Activated naive CD8-positive, alpha-beta T cell treated with anti-CD3 and anti-CD28 coated beads, Interleukin-2, amount 50 U/mL, for 24 hours (primary cell): Measurements from ENCODE around the gene ACP1.

Experiments used
- ATAC-seq: fragments of 150-1000 bp; cut with Tn5 transposase; one replicate; pipeline ENCODE4 v1.10.0; 2021
- DNase-seq: peaks from one replicate; pipeline ENCODE4 v3.0.0; 2021
- H3K27ac Mint-ChIP-seq: one replicate; pipeline ENCODE4 v1.8.0; 2021; ENCODE audit warnings: mild to moderate bottlenecking, mixed read lengths
- H3K27me3 Mint-ChIP-seq: one replicate; pipeline ENCODE4 v1.8.0; 2021; ENCODE audit warnings: mixed read lengths
- H3K36me3 Mint-ChIP-seq: one replicate; pipeline ENCODE4 v1.8.0; 2021; ENCODE audit warnings: low read depth, mixed read lengths
- H3K4me1 Mint-ChIP-seq: one replicate; pipeline ENCODE4 v1.8.0; 2021; ENCODE audit warnings: mixed read lengths
- H3K4me3 Mint-ChIP-seq: one replicate; pipeline ENCODE4 v1.8.0; 2021; ENCODE audit warnings: mild to moderate bottlenecking, moderate library complexity, mixed read lengths
- H3K9me3 Mint-ChIP-seq: one replicate; pipeline ENCODE4 v1.8.0; 2021; ENCODE audit warnings: mixed read lengths

Gene ACP1

GRCh38 chr2:264493-265468 is at the start of gene ACP1:
Gene ACP1, plus strand, starts transcription at chr2:264947. Its CDS starts 18 bp downstream, at chr2:264965.
- ATAC-seq (peak; percentile 89), DNase-seq (peak; percentile 95)
- Mint-ChIP-seq H3K27ac (peak within 1 kb of the TSS; percentile 93), H3K4me1 (peaks cover 51% of the 10 kb centered on the region), H3K9me3 (no peaks in the 10 kb centered on the region), H3K4me3 (peak within 1 kb of the TSS; percentile 92), H3K36me3 (peaks cover 31% of the 10 kb centered on the region), H3K27me3 (no peaks in the 10 kb centered on the region)

- Mint-ChIP-seq H3K4me3 (no peak overlapping the region), H3K27me3 (peaks cover 3% of the 10 kb centered on the region), H3K36me3 (peaks cover 8% of the 10 kb centered on the region), H3K4me1 (no peaks in the 10 kb centered on the region), H3K27ac (no peak overlapping the region), H3K9me3 (no peaks in the 10 kb centered on the region)
- no peak for ATAC-seq
- no peak for DNase-seq
Observed at GRCh38 chr2:216068-216467, 48.7 kb upstream of the ACP1 start.

DNA sequence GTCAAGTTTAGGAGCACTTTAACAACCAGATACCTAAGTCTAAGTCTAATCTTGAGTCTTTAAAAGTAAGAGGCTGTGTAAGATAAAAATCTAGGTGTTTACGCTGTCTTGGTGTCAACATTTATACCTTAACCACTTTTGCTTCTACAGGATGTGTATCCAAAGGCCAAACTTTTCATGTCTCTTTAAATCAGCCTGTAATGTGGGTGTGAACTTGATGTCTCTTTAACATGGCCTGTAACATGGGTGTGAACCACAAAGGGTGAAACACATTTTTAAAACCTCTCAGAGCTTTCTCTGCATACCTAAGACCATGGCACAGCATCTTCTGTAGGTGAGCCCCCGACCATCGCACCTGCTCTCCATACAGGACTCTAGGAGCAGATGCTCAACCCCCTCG is 41.3 kb upstream of the ACP1 start:
- Mint-ChIP-seq H3K9me3 (no peaks in the 10 kb centered on the region), H3K4me1 (peaks cover 4% of the 10 kb centered on the region), H3K27ac (no peak overlapping the region), H3K27me3 (no peaks in the 10 kb centered on the region), H3K36me3 (peaks cover 26% of the 10 kb centered on the region), H3K4me3 (no peak overlapping the region)
- DNase-seq (no peak), ATAC-seq (no peak)

DNA sequence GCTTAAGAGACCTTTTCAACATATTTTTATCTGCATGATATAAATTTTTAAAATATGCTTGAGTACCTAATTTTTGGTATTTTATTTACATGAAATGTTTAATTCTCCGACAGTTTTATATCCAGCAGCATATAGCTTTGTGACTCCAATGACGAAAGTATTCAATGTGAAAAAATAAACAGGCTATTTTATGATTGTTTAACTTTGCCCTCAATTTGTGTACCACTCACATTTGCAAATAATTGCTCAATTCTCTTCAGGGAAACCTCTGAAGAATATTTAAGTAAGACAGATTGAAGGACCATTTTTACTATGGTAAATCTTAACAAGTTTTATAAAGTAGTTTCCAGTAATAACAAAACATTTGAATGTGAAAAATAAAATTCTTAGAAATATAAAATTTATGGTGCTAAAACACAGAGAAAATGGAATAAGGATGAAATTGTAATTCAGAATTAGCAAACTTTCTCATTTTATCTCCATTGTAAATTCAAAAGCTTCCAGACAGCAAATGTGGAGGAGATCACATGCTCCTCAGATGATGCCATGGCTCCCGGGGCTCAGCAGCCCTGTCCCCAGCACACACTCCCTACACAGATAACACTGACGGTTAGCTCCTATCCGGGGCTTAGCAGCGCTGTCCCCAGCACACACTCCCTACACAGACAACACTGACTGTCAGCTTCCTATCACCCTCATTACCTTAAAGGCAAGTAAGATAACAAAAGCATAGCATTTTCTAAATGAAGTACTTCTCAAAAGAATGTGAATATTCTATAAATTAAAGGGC is 40.6 kb upstream of the ACP1 start:
- DNase-seq (no peak), ATAC-seq (no peak)
- no peak overlapping the region for H3K4me3 Mint-ChIP-seq
- H3K27ac Mint-ChIP-seq: no peak overlapping the region
- H3K4me1 Mint-ChIP-seq: peaks cover 4% of the 10 kb centered on the region
- H3K36me3 Mint-ChIP-seq: peaks cover 32% of the 10 kb centered on the region
- H3K27me3 Mint-ChIP-seq: no peaks in the 10 kb centered on the region
- H3K9me3 Mint-ChIP-seq: no peaks in the 10 kb centered on the region

- no peak overlapping the region for H3K27ac Mint-ChIP-seq
- no peak for ATAC-seq
Observed at GRCh38 chr2:228115-228514, 36.6 kb upstream of the ACP1 start.

DNA sequence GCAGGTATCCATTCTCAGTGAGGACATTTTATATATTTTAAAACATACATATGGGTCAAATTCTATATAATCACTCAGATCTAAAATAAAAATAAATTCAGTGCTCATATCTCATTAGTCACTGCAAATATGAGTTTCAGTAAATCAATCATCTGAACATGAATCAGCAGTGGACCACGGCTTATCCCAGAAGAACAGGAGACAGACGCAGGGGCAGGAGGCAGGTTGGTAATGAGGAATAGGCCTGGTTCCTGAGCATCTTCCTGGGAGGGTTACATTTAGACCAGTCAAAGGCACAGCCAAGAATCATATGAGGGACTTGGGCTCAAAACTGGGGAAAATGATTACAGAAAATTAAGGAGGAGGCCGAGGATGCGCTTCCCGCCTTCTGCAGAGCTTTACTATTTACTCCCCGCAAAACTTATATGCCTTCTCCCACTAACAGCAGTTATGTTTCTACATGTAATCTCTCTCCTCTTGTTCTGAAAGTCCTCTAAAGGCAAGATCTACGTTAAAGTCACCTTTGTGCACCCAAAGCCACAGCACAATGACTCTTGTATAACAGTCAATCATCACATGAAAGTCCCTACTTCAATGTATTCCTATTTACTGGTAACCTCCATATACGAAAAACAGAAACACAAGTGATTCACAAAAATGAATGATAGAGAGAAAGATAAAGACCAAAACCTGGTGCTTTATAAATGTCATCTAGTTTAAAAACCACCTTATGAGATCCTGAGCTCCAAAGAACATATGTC is 36.0 kb upstream of the ACP1 start:
- no peaks in the 10 kb centered on the region for H3K27me3 Mint-ChIP-seq
- peaks cover 4% of the 10 kb centered on the region for H3K4me1 Mint-ChIP-seq
- H3K4me3 Mint-ChIP-seq: no peak overlapping the region
- no peak for ATAC-seq
- H3K9me3 Mint-ChIP-seq: no peaks in the 10 kb centered on the region
- DNase-seq: no peak
- peaks cover 34% of the 10 kb centered on the region for H3K36me3 Mint-ChIP-seq
- H3K27ac Mint-ChIP-seq: no peak overlapping the region

More at GRCh38 chr2:228115-228514, 36.6 kb upstream of the ACP1 start:
- H3K4me1 Mint-ChIP-seq: peaks cover 4% of the 10 kb centered on the region
- H3K4me3 Mint-ChIP-seq: no peak overlapping the region
- peaks cover 36% of the 10 kb centered on the region for H3K36me3 Mint-ChIP-seq
- DNase-seq: no peak
- H3K9me3 Mint-ChIP-seq: no peaks in the 10 kb centered on the region
- no peaks in the 10 kb centered on the region for H3K27me3 Mint-ChIP-seq

- no peak overlapping the region for H3K27ac Mint-ChIP-seq
- peaks cover 4% of the 10 kb centered on the region for H3K4me1 Mint-ChIP-seq
- H3K4me3 Mint-ChIP-seq: no peak overlapping the region
- no peak for ATAC-seq
- H3K9me3 Mint-ChIP-seq: no peaks in the 10 kb centered on the region
- peaks cover 28% of the 10 kb centered on the region for H3K36me3 Mint-ChIP-seq
- no peaks in the 10 kb centered on the region for H3K27me3 Mint-ChIP-seq
- DNase-seq: no peak
Observed at GRCh38 chr2:231521-232185, 33.1 kb upstream of the ACP1 start.

DNA sequence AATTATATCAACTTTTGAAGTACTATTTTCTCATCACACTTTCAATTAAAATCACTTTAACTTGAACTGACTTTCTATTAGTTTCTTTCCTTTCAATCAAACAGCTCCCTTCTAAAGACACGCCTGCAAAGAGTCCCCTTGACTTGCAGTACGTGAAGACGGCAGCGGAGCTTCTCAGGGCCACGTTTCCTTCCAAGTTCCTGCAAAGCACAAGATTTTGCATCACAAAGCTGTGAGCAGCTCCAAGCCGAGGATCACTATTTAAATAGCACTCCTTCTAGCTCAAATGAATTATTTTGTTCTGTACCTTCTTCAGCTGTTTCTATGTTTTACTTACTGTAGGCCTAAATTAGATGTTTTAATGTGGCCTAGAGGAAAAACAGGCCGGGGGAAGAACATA is 31.7 kb upstream of the ACP1 start:
- H3K36me3 Mint-ChIP-seq: peaks cover 23% of the 10 kb centered on the region
- H3K27ac Mint-ChIP-seq: no peak overlapping the region
- H3K4me3 Mint-ChIP-seq: no peak overlapping the region
- ATAC-seq (no peak), DNase-seq (no peak)
- peaks cover 5% of the 10 kb centered on the region for H3K4me1 Mint-ChIP-seq
- no peaks in the 10 kb centered on the region for H3K27me3 Mint-ChIP-seq
- H3K9me3 Mint-ChIP-seq: no peaks in the 10 kb centered on the region

GRCh38 chr2:234421-234820 is 30.3 kb upstream of the ACP1 start:
- no peak overlapping the region for H3K4me3 Mint-ChIP-seq
- H3K36me3 Mint-ChIP-seq: peaks cover 21% of the 10 kb centered on the region
- DNase-seq: no peak
- H3K27ac Mint-ChIP-seq: no peak overlapping the region
- H3K4me1 Mint-ChIP-seq: peaks cover 10% of the 10 kb centered on the region
- no peaks in the 10 kb centered on the region for H3K27me3 Mint-ChIP-seq
- no peak for ATAC-seq
- H3K9me3 Mint-ChIP-seq: no peaks in the 10 kb centered on the region

DNA sequence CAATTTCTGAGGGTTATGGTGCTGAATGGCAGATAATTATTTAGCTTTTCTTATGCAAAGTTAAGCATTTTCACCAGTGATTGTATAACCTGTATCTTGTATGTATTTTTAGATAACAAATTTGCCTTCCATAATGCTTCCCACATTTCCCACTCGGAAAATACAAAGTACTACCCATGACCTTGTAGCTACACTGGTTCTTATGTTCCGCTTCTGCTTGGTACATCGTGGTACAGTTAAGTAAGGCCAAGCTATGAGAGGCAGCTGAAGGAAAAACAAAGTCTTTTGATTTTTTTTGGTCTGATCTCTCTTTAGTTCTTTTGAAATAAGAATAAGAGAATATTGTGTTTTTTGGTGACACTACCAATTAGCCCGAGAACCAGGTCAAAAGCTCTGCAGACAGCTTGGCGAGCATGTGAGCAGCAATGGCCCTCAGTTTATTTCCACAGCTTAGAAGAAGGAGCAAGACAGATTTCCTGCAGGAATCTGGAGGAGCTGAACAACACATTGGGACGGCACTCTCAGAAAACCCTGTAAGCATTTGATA is 27.7 kb upstream of the ACP1 start:
- DNase-seq (no peak), ATAC-seq (no peak)
- Mint-ChIP-seq H3K9me3 (no peaks in the 10 kb centered on the region), H3K4me3 (no peak overlapping the region), H3K27ac (no peak overlapping the region), H3K4me1 (peaks cover 10% of the 10 kb centered on the region), H3K27me3 (no peaks in the 10 kb centered on the region), H3K36me3 (peaks cover 30% of the 10 kb centered on the region)

GRCh38 chr2:237878-238277 is 26.9 kb upstream of the ACP1 start:
- peaks cover 4% of the 10 kb centered on the region for H3K9me3 Mint-ChIP-seq
- peaks cover 10% of the 10 kb centered on the region for H3K4me1 Mint-ChIP-seq
- H3K27ac Mint-ChIP-seq: no peak overlapping the region
- peaks cover 34% of the 10 kb centered on the region for H3K36me3 Mint-ChIP-seq
- DNase-seq (no peak), ATAC-seq (no peak)
- H3K4me3 Mint-ChIP-seq: no peak overlapping the region
- no peaks in the 10 kb centered on the region for H3K27me3 Mint-ChIP-seq

DNA sequence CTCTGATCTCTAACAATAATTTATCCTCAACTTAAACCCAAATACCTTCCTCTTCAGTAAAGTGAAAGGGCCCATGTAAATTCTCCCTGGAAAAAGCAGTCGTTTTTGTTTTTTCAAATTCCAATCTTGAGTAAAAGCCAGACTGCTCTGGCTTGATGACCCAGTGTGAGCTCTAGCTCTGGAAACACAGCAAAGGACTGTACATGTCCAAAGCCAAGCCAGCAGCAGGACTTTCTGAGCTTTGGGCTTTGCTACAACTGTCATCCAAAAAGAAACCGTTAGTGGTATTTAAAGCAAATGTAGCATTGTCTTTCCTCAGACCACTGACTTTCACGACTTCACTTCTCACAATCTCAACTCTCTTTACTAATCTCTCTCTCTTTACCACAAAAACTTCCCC is 26.3 kb upstream of the ACP1 start:
- no peak for DNase-seq
- H3K9me3 Mint-ChIP-seq: peaks cover 6% of the 10 kb centered on the region
- H3K27me3 Mint-ChIP-seq: no peaks in the 10 kb centered on the region
- peaks cover 10% of the 10 kb centered on the region for H3K4me1 Mint-ChIP-seq
- ATAC-seq: no peak
- no peak overlapping the region for H3K27ac Mint-ChIP-seq
- no peak overlapping the region for H3K4me3 Mint-ChIP-seq
- peaks cover 37% of the 10 kb centered on the region for H3K36me3 Mint-ChIP-seq

DNA sequence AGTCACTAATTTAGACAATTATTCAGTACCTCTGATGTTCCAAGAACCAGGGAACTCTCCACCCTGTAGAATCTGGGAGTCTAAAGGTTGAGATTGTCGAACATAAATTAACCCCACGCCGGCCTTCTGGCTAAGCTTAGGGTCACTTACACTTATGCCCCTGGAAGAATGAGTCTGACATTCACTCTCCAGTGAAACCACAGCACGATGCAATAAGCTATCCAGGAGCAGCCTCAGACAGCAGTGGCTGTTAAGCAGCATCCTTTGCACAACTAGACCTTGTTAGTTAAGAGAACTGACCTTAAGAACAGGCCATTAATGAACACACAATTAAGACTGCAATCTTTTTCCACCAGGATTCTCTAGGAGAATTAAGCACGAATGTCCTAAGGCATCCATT is 25.9 kb upstream of the ACP1 start:
- Mint-ChIP-seq H3K27me3 (no peaks in the 10 kb centered on the region), H3K36me3 (peaks cover 39% of the 10 kb centered on the region), H3K9me3 (peaks cover 6% of the 10 kb centered on the region), H3K4me3 (no peak overlapping the region), H3K4me1 (peaks cover 10% of the 10 kb centered on the region), H3K27ac (no peak overlapping the region)
- ATAC-seq (no peak), DNase-seq (no peak)

DNA sequence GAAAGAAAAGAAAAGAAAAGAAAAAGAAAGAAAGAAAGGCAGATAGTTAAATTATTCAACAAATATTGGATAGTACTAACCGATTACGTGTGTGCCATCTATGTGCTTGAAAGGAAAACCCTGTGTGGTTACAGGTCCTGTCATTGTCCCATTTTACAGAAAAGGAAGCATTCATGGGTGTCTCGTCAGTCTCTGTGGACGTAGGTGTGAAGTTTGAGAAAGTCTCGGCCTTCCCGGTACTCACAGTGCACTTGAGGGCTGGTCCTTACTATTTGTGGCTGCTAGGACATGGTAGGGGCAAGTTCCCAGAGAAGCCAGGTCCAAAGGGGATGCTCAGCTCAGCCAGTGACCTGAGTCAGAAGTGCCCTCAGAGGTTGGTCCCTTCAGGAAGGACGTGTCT is 20.2 kb upstream of the ACP1 start:
- peaks cover 3% of the 10 kb centered on the region for H3K4me1 Mint-ChIP-seq
- ATAC-seq (no peak), DNase-seq (no peak)
- no peak overlapping the region for H3K4me3 Mint-ChIP-seq
- H3K36me3 Mint-ChIP-seq: peaks cover 39% of the 10 kb centered on the region
- H3K27me3 Mint-ChIP-seq: no peaks in the 10 kb centered on the region
- peaks cover 6% of the 10 kb centered on the region for H3K9me3 Mint-ChIP-seq
- H3K27ac Mint-ChIP-seq: no peak overlapping the region
